ENCODE measurements around the gene SLC16A10.
"Not testable (repeated sequence)": the region's sequence is repeated elsewhere in the genome, so short reads cannot be mapped to it uniquely, and the experiment has no call there.

The SLC16A10 gene

DNA sequence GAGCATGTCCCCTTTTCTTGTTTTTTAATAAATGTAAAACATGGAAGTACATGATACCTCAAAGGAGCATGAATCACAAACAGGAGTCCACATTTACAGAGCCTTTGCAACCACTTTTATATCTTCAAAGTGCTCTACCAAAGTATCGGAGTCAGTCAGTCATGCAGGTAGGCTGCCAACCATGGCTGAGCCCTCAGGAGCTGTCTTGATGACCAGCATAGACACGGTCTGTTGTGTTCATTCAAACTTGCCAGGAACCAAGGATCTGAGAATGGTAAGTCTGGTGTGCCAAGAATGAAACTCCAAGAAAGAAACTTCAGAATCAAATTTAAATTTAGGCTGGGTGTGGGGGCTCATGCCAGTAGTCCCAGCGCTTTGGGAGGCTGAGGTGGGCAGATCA, 111.5 kb downstream of the SLC16A10 start:
- H3K27me3 ChIP-seq (ENCODE audit: control insufficient read depth in 1 of 2, insufficient read depth in 2 of 2, low read length in 2 of 2), result no peaks in the 10 kb centered on the region
- no peak overlapping the region for H3K27ac ChIP-seq (ENCODE audit: low read depth, low read length)
- H3K4me3 ChIP-seq (ENCODE audit: low read depth in 1 of 2, low read length in 2 of 2), result no peak overlapping the region
- H3K9ac ChIP-seq (ENCODE audit: low read depth in 1 of 2, low read length in 2 of 2), result no peak overlapping the region
- H3K4me1 ChIP-seq (ENCODE audit: control insufficient read depth in 1 of 2, insufficient read depth in 2 of 2, low read length in 2 of 2), result peaks cover 12 to 29% of the 10 kb centered on the region in 2 donors
- H3K9me3 ChIP-seq (ENCODE audit: control insufficient read depth in 1 of 2, low read length in 2 of 2), result no peaks in the 10 kb centered on the region
- no peaks in the 10 kb centered on the region for H3K36me3 ChIP-seq (ENCODE audit: control insufficient read depth in 1 of 2, insufficient read depth in 2 of 2, low read length in 2 of 2)

DNA sequence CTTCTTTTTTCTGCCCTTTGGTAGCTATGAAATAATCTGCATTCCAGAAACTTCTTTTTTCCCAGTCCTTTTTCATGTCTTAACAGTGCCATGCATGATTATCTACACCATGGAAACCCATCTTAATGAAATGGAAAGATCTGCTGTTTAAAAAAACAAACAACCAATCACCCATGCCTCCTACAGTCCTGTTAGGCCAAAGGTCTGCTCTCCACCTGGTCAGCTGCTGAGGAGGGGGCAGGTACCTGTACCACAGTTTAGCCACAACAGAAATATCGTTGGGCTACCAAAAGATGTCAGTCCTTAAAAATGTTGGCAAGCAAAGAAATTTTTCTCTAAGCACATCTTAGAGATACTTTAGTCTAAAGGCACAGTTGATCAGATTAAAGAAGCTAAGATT, 112.6 kb downstream of the SLC16A10 start:
- no peaks in the 10 kb centered on the region for H3K9me3 ChIP-seq (ENCODE audit: control insufficient read depth in 1 of 2, low read length in 2 of 2)
- no peak overlapping the region for H3K27ac ChIP-seq (ENCODE audit: low read depth, low read length)
- H3K4me3 ChIP-seq (ENCODE audit: low read depth in 1 of 2, low read length in 2 of 2), result no peak overlapping the region
- no peaks in the 10 kb centered on the region for H3K36me3 ChIP-seq (ENCODE audit: control insufficient read depth in 1 of 2, insufficient read depth in 2 of 2, low read length in 2 of 2)
- H3K9ac ChIP-seq (ENCODE audit: low read depth in 1 of 2, low read length in 2 of 2), result no peak overlapping the region
- peaks cover 3 to 21% of the 10 kb centered on the region in 2 donors for H3K4me1 ChIP-seq (ENCODE audit: control insufficient read depth in 1 of 2, insufficient read depth in 2 of 2, low read length in 2 of 2)
- no peaks in the 10 kb centered on the region for H3K27me3 ChIP-seq (ENCODE audit: control insufficient read depth in 1 of 2, insufficient read depth in 2 of 2, low read length in 2 of 2)

DNA sequence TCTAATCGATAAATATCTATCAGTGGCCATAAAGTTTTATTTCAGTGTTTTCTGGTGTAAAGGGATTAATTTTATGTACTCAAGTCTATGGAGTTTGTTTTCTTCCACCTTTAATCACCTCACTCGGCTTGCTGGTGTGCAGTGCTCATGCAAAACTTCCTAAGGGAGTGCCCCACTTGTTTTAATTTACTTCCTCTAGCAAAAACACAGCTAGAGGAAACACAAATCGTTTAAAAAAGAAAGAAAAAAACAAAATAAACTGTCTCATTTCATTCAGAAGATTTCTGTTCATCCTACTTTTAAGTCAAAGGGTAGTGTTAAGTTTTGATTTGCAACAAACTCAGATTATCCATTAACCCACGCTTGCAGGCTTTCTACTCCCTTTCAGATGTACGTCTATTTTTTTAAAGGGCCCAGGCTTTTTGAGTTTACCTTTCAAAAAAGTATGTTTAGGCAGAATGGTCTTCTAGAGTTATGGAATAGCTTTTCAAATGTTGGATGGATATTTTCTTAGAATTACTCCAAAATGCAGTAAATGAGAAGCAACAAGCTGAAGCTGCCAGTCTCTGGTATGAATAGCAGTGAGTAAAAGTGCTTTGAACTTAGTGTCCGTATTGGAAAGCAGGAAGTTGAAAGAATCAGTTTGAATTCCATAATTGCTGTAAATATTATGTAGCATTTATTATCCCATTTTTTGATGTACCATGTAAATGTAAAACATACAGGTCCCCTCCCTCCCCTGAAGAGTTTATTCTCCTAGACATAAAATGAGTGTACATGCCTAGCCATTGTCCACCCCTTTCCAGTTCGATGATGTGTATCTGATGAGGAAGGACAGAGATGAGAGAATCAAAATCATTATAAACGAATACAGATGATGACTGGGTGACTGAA, 113.3 kb downstream of the SLC16A10 start:
- Histone ChIP-seq H3K36me3 (ENCODE audit: control insufficient read depth in 1 of 2, insufficient read depth in 2 of 2, low read length in 2 of 2) (no peaks in the 10 kb centered on the region), H3K27ac (ENCODE audit: low read depth, low read length) (no peak overlapping the region), H3K9me3 (ENCODE audit: control insufficient read depth in 1 of 2, low read length in 2 of 2) (no peaks in the 10 kb centered on the region), H3K4me1 (ENCODE audit: control insufficient read depth in 1 of 2, insufficient read depth in 2 of 2, low read length in 2 of 2) (peaks cover 0 to 23% of the 10 kb centered on the region in 2 donors), H3K4me3 (ENCODE audit: low read depth in 1 of 2, low read length in 2 of 2) (peak overlapping the region in 1 of 2 donors; percentile 2), H3K27me3 (ENCODE audit: control insufficient read depth in 1 of 2, insufficient read depth in 2 of 2, low read length in 2 of 2) (no peaks in the 10 kb centered on the region), H3K9ac (ENCODE audit: low read depth in 1 of 2, low read length in 2 of 2) (no peak overlapping the region)

DNA sequence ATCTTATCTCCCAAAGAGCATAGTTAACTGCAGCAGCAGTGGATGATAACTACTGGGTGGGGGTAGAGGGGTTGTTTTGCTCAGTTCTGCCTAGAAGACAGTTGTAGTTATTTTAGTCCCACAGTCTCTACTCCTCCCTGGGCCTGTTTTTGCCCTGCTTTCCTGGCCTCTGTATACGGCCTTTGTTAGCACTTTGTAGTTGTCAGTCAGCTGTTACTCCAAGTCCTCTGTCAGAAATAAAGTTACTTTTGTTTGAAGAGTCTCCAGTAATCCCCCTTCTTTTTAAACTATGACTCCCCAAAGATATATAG, 113.9 kb downstream of the SLC16A10 start:
- Histone ChIP-seq H3K36me3 (ENCODE audit: control insufficient read depth in 1 of 2, insufficient read depth in 2 of 2, low read length in 2 of 2) (no peaks in the 10 kb centered on the region), H3K9ac (ENCODE audit: low read depth in 1 of 2, low read length in 2 of 2) (no peak overlapping the region), H3K4me1 (ENCODE audit: control insufficient read depth in 1 of 2, insufficient read depth in 2 of 2, low read length in 2 of 2) (peaks cover 0 to 25% of the 10 kb centered on the region in 2 donors), H3K4me3 (ENCODE audit: low read depth in 1 of 2, low read length in 2 of 2) (no peak overlapping the region), H3K9me3 (ENCODE audit: control insufficient read depth in 1 of 2, low read length in 2 of 2) (no peaks in the 10 kb centered on the region), H3K27ac (ENCODE audit: low read depth, low read length) (no peak overlapping the region), H3K27me3 (ENCODE audit: control insufficient read depth in 1 of 2, insufficient read depth in 2 of 2, low read length in 2 of 2) (no peaks in the 10 kb centered on the region)

DNA sequence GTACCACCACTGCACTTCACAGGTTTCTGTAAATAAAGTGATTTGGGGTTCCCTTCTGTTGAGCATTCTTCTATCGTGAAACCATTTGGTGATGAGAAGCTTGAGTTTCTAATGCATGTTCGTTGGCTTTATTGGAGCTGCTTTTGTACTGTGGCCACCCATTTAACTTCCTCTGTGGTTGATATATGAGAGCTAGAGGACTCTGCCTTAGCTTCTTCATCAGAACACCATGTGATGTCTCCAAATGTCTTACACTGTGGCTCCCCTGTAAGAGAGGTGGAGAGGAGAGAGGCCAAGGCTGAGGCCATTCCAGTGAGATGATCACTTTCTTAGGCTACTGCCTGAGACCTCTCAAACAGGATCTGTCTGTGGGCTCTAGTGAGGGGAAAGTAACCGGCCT, 114.5 kb downstream of the SLC16A10 start:
- Histone ChIP-seq H3K9me3 (ENCODE audit: control insufficient read depth in 1 of 2, low read length in 2 of 2) (no peaks in the 10 kb centered on the region), H3K36me3 (ENCODE audit: control insufficient read depth in 1 of 2, insufficient read depth in 2 of 2, low read length in 2 of 2) (no peaks in the 10 kb centered on the region), H3K9ac (ENCODE audit: low read depth in 1 of 2, low read length in 2 of 2) (no peak overlapping the region), H3K27me3 (ENCODE audit: control insufficient read depth in 1 of 2, insufficient read depth in 2 of 2, low read length in 2 of 2) (no peaks in the 10 kb centered on the region), H3K27ac (ENCODE audit: low read depth, low read length) (no peak overlapping the region), H3K4me1 (ENCODE audit: control insufficient read depth in 1 of 2, insufficient read depth in 2 of 2, low read length in 2 of 2) (peaks cover 0 to 25% of the 10 kb centered on the region in 2 donors), H3K4me3 (ENCODE audit: low read depth in 1 of 2, low read length in 2 of 2) (no peak overlapping the region)

DNA sequence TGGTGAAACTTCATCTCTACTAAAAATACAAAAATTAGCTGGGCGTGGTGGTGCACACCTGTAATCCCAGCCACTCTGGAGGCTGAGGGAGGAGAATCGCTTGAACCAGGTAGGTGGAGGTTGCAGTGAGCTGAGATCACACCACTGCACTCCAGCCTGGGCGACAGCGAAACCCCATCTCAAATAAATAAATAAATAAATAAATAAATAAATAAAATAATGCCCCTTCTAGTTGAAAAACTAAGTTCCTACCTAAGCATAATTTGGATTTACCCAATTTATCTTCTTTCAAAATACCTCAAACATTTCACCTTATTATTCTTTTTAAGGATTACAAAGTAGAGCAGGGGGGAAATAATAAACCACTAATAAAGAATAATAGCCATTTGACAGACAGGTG, 116.2 kb downstream of the SLC16A10 start:
- not testable (repeated sequence) for H3K36me3 ChIP-seq (ENCODE audit: control insufficient read depth in 1 of 2, insufficient read depth in 2 of 2, low read length in 2 of 2); H3K9me3 ChIP-seq (ENCODE audit: control insufficient read depth in 1 of 2, low read length in 2 of 2); H3K27ac ChIP-seq (ENCODE audit: low read depth, low read length); H3K9ac ChIP-seq (ENCODE audit: low read depth in 1 of 2, low read length in 2 of 2); H3K27me3 ChIP-seq (ENCODE audit: control insufficient read depth in 1 of 2, insufficient read depth in 2 of 2, low read length in 2 of 2); H3K4me3 ChIP-seq (ENCODE audit: low read depth in 1 of 2, low read length in 2 of 2)
- peaks cover 0 to 25% of the 10 kb centered on the region in 2 donors for H3K4me1 ChIP-seq (ENCODE audit: control insufficient read depth in 1 of 2, insufficient read depth in 2 of 2, low read length in 2 of 2)

DNA sequence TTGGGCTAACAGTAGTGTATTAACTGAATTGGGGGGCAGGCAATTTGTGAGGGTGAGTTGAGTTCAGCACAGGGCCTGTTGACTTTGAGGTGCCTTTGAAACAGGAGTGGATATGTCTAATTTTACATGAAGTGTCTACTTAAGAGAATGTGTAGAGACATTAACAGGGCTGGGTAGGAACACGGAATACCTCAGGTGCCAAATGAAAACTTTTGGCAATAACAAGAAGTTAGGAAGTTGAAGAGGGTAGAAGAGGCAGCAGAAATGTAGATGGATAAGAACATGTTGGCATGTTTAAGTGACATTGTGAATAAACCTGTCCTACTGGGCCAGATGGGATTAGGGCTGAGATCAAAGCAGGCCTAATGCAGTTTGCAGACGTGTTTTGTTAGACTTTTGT, 117.0 kb downstream of the SLC16A10 start:
- H3K9me3 ChIP-seq (ENCODE audit: control insufficient read depth in 1 of 2, low read length in 2 of 2), result no peaks in the 10 kb centered on the region
- H3K4me1 ChIP-seq (ENCODE audit: control insufficient read depth in 1 of 2, insufficient read depth in 2 of 2, low read length in 2 of 2), result peaks cover 0 to 29% of the 10 kb centered on the region in 2 donors
- no peaks in the 10 kb centered on the region for H3K36me3 ChIP-seq (ENCODE audit: control insufficient read depth in 1 of 2, insufficient read depth in 2 of 2, low read length in 2 of 2)
- H3K27ac ChIP-seq (ENCODE audit: low read depth, low read length), result no peak overlapping the region
- no peak overlapping the region for H3K9ac ChIP-seq (ENCODE audit: low read depth in 1 of 2, low read length in 2 of 2)
- H3K27me3 ChIP-seq (ENCODE audit: control insufficient read depth in 1 of 2, insufficient read depth in 2 of 2, low read length in 2 of 2), result no peaks in the 10 kb centered on the region
- no peak overlapping the region for H3K4me3 ChIP-seq (ENCODE audit: low read depth in 1 of 2, low read length in 2 of 2)

DNA sequence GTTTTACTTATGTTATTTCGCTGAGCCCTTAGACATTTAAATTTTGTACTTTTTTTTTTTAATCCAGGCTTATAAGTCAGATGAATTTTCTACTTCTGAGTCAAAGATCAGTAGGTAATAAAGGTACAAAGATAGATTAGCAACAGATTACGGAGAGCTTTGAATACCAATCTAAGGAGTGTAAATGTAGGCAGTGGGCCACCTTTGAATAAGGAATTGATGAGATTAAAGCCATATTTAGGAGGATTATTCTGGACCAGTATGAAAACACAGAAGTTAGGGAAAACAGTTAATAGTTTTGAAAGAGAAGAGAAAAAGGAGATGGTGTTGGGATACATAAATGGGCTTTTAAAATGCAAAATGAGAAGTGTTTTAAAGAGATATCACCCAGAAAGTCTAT, 117.6 kb downstream of the SLC16A10 start:
- no peak overlapping the region for H3K4me3 ChIP-seq (ENCODE audit: low read depth in 1 of 2, low read length in 2 of 2)
- no peaks in the 10 kb centered on the region for H3K36me3 ChIP-seq (ENCODE audit: control insufficient read depth in 1 of 2, insufficient read depth in 2 of 2, low read length in 2 of 2)
- no peak overlapping the region for H3K27ac ChIP-seq (ENCODE audit: low read depth, low read length)
- H3K4me1 ChIP-seq (ENCODE audit: control insufficient read depth in 1 of 2, insufficient read depth in 2 of 2, low read length in 2 of 2), result peaks cover 0 to 33% of the 10 kb centered on the region in 2 donors
- H3K9ac ChIP-seq (ENCODE audit: low read depth in 1 of 2, low read length in 2 of 2), result no peak overlapping the region
- H3K9me3 ChIP-seq (ENCODE audit: control insufficient read depth in 1 of 2, low read length in 2 of 2), result no peaks in the 10 kb centered on the region
- H3K27me3 ChIP-seq (ENCODE audit: control insufficient read depth in 1 of 2, insufficient read depth in 2 of 2, low read length in 2 of 2), result no peaks in the 10 kb centered on the region

DNA sequence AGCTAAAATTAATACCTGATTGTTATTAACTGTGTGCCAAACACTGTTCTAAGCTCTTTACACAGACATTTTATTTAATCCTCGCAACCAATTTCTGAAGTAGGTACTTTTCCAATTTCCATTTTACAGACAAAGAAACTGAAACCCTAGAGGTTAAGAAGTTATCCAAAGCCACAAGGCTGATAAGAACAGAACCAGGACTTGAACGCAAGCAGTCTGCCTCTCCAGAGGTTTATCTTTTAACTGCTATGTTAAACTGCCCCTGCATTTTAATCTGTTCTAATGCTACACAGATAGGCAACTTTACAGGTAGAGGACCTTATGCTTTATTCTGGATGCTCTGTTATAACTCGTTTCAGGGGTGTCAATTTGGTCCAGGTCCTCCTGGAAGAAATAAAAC, 118.2 kb downstream of the SLC16A10 start:
- Histone ChIP-seq H3K4me1 (ENCODE audit: control insufficient read depth in 1 of 2, insufficient read depth in 2 of 2, low read length in 2 of 2) (peaks cover 0 to 31% of the 10 kb centered on the region in 2 donors), H3K9ac (ENCODE audit: low read depth in 1 of 2, low read length in 2 of 2) (no peak overlapping the region), H3K27me3 (ENCODE audit: control insufficient read depth in 1 of 2, insufficient read depth in 2 of 2, low read length in 2 of 2) (no peaks in the 10 kb centered on the region), H3K36me3 (ENCODE audit: control insufficient read depth in 1 of 2, insufficient read depth in 2 of 2, low read length in 2 of 2) (no peaks in the 10 kb centered on the region), H3K27ac (ENCODE audit: low read depth, low read length) (no peak overlapping the region), H3K9me3 (ENCODE audit: control insufficient read depth in 1 of 2, low read length in 2 of 2) (no peaks in the 10 kb centered on the region), H3K4me3 (ENCODE audit: low read depth in 1 of 2, low read length in 2 of 2) (no peak overlapping the region)

DNA sequence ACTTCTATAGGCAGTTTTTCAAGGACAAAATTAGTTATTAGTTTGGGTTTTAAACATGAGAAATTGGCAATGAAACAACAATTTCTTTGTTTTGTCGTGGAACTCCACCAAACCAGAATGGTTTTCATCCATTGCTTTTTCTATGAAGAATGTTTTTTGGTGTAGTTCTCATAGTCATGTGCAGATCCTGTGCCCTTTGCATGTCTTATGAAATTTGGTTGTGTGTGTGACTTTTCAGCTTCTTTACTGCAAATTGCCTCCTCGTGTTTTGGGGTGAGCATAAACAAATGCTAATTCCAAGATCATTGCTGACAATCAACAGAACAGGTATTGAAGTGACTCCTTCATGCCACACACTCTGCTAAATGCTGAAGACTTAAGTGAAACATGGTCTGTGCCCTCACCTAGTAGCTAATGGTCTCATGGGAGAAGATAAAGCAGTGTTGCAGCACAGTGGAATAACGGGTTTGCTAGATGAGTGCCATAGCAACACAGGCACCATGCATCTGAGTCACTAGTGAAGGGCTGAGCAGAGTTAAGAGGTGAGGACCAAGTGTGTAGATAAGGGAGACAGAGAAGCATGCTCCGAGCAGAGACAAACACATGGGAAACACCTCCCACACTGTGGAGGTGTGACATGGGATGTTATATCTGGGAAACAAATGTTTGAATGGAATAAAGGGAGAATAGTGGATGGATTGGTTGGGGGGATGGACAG, 120.0 kb downstream of the SLC16A10 start:
- Histone ChIP-seq H3K4me1 (ENCODE audit: control insufficient read depth in 1 of 2, insufficient read depth in 2 of 2, low read length in 2 of 2) (peaks cover 0 to 24% of the 10 kb centered on the region in 2 donors), H3K4me3 (ENCODE audit: low read depth in 1 of 2, low read length in 2 of 2) (no peak overlapping the region), H3K27me3 (ENCODE audit: control insufficient read depth in 1 of 2, insufficient read depth in 2 of 2, low read length in 2 of 2) (no peaks in the 10 kb centered on the region), H3K9ac (ENCODE audit: low read depth in 1 of 2, low read length in 2 of 2) (no peak overlapping the region), H3K27ac (ENCODE audit: low read depth, low read length) (no peak overlapping the region), H3K9me3 (ENCODE audit: control insufficient read depth in 1 of 2, low read length in 2 of 2) (no peaks in the 10 kb centered on the region), H3K36me3 (ENCODE audit: control insufficient read depth in 1 of 2, insufficient read depth in 2 of 2, low read length in 2 of 2) (no peaks in the 10 kb centered on the region)
